T47D (cell line): ENCODE data around the gene RPS6KA4.
"Not testable (repeated sequence)": the region's sequence is repeated elsewhere in the genome, so short reads cannot be mapped to it uniquely, and the experiment has no call there.

ENCODE experiments used
- DNase-seq, 2 experiments: peaks; one replicate each; pipeline versions ENCODE4 v3.0.0 to v3.0.0-alpha.2; 2011 to 2012; ENCODE audit warnings: low read depth in 1 of 2, low spot score in 1 of 2
- JUND ChIP-seq: IDR thresholded peaks from 2 replicates; pipeline ENCODE4 v1.6.1; 2012; ENCODE audit warnings: low read depth
- in situ Hi-C: cut with HindIII; loops from 2 replicates; pipeline ENCODE4 v1.10.0; 2016; ENCODE audit warnings: low sequenced_read_pairs, low pct_unique_long_range_greater_than_20kb

Gene RPS6KA4

DNA sequence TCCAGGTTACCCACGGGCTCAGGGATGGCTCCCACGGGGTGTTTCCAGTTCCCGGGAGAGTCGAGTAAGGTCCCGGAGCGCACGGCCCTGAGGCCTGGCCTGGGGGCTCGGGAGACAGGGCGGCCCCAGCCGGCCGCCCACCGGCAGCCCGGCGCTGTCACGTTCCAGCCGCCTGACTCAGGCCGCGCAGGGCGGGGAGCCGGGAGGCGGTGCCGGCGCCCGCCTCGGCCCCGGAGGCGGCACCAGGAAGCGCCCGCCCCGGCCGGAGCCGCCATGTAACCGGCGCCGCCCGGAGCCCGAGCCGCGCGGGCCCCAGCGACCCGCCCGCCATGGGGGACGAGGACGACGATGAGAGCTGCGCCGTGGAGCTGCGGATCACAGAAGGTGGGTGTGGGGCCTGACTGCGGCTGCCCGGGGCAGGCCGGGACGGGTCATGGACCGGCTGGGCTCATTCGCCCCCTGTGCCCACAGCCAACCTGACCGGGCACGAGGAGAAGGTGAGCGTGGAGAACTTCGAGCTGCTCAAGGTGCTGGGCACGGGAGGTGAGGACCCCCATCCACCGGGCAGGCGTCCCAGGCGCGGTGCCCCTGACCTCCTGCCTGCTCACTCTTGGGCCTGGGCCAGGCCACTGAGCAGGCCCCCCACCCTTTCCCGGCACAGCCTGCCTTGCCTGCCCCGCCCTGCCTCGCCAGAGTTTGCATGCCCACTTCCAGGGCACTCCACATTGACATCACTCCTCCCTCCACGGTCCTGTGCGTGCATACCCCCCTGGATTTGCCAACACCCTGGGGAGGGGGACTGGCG, at the start of gene RPS6KA4:
RPS6KA4 (plus strand) TSS at position 256 of the 805 bp plus-strand sequence; CDS start at position 330, 74 bp downstream.
- no peak for TF ChIP-seq JUND
- peak; percentile 73 to 96 for DNase-seq
- in situ Hi-C loops, result no loop called here

- DNase-seq, result no peak
- TF ChIP-seq JUND, result no peak
- in situ Hi-C loops, result no loop called here
Observed at GRCh38 chr11:64312947-64313346, 46.0 kb upstream of the RPS6KA4 start.

GRCh38 chr11:64313491-64314145, 45.3 kb upstream of the RPS6KA4 start:
- no peak for DNase-seq
- TF ChIP-seq JUND, result no peak
- in situ Hi-C loops, result no loop called here

DNA sequence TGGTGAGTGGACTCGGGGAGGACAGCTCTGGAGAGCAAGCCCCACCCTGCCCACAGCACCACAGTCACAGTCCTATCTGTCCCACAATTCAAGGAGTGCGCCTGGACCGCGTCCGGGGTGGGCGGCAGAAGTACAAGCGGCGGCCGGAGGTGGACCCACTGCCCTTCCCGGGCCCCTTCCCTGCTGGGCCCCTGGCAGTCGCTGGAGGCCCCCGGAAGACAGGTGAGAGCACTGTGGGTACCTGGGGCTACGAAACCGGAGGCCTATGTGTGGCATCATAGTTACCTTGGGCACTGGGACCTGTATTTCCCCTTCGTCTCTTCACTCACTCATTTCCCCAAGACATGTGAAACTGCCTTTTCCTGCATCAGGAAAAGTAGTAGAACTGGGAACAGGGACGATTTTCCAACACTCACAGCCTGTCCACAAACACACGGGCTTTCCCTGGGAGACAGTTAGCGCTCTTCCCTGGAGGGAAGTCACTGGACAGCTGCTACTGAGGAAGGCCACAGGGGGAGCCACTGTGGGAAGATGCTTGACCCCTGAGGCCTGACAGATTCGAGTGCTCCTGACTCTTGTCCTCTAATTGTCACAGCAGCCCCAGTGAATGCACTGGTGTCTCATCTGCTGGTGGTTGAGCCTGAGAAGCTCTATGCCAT, 44.7 kb upstream of the RPS6KA4 start:
- in situ Hi-C loops, result no loop called here
- TF ChIP-seq JUND, result no peak

DNA sequence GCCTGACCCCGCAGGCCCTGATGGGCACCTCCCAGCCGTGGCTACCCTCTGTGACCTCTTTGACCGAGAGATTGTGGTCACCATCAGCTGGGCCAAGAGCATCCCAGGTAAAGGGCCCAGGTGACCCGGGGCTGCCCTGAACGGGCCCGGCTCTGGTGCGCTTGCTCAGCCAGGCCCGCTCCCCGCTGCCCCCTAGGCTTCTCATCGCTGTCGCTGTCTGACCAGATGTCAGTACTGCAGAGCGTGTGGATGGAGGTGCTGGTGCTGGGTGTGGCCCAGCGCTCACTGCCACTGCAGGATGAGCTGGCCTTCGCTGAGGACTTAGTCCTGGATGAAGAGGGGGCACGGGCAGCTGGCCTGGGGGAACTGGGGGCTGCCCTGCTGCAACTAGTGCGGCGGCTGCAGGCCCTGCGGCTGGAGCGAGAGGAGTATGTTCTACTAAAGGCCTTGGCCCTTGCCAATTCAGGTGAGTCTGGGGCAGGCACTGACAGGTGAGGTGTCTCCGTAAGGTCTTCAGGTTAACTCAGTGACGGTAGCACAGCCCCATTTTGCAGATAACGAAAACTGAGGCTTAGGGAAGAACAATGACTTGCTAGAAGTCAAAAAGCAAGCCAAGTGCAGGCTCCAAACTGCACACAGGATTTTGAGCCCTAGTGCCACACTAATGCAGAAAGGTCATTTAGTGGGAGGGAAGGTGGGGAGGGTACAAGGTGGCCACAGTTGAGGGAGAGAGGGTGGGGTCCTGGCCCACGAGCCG, 44.0 kb upstream of the RPS6KA4 start:
- DNase-seq, result no peak
- TF ChIP-seq JUND, result no peak
- in situ Hi-C loops, result no loop called here

More for the DNA sequence above, 44.7 kb upstream of the RPS6KA4 start:
- DNase-seq, result peak in 1 of 2 experiments; percentile 49

DNA sequence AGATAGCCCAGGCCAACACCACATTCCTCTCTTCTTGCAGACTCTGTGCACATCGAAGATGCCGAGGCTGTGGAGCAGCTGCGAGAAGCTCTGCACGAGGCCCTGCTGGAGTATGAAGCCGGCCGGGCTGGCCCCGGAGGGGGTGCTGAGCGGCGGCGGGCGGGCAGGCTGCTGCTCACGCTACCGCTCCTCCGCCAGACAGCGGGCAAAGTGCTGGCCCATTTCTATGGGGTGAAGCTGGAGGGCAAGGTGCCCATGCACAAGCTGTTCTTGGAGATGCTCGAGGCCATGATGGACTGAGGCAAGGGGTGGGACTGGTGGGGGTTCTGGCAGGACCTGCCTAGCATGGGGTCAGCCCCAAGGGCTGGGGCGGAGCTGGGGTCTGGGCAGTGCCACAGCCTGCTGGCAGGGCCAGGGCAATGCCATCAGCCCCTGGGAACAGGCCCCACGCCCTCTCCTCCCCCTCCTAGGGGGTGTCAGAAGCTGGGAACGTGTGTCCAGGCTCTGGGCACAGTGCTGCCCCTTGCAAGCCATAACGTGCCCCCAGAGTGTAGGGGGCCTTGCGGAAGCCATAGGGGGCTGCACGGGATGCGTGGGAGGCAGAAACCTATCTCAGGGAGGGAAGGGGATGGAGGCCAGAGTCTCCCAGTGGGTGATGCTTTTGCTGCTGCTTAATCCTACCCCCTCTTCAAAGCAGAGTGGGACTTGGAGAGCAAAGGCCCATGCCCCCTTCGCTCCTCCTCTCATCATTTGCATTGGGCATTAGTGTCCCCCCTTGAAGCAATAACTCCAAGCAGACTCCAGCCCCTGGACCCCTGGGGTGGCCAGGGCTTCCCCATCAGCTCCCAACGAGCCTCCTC, 43.1 kb upstream of the RPS6KA4 start:
- in situ Hi-C loops, DNase-seq: not testable (repeated sequence)

DNA sequence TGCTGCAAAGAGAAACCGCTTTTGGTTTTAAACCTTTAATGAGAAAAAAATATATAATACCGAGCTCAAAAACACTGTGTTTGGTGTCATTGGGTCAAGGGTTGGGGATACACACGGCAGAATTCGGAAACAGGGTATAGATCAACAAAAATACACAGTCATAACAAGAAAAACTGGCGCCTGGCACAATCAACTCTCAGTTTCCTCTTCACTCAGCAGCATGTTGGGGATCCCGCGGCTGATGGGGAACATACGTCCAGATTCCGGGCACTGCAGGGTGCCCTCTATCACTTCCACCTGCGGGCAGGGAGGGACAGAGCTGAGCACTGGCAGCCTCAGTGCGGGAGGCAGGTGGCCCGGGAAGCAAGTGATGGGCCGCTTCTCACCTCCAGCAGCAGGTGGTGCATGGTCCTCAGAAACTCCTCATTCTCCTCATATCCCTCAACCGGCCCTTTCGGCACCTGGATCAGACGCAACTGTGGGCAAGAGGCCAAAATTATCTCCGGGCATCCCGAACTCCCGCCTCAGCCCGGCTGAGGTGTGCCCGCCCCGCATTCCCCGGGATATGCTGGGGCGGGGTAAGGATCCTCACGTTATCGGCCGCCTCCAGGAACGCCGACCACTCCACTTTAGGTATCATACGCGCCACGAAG, 42.2 kb upstream of the RPS6KA4 start:
- peak in 1 of 2 experiments; percentile 82 for DNase-seq
- TF ChIP-seq JUND, result no peak
- in situ Hi-C loops, result no loop called here

DNA sequence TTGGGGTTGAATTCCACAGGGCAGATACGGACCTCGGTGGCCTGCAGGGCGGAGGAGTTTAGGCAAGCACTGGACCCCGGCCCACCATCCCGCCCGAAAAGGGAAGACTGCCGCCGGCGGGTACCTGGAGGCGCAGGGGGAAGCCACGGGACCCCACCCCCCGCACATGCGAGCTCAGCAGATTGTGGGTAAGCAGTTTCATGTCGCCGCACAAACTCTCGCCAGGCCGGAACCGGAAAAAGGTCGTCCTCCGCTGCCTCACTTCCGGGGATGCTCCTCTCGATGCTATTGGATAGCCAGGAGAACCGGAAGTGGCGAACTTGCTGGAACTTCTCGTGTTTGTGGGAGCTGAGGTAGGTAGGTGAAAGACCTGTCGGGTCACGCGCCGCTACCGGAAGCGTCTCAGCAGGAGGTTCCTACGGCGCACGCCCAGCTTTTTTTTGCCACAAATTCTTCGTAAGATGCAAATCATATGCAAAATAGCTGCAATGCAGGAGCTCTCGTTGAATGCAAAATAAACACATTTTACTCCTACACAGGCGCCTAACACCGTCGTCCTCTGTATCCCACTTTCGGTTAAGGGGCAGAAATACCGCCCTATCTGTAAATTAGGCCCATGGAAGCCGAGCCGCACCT, 41.5 kb upstream of the RPS6KA4 start, which contains the start of gene TRMT112:
TRMT112 (minus strand) TSS at position 235 of the 636 bp plus-strand sequence; CDS start at position 202, 33 bp downstream.
- peak; percentile 94 to 100 for DNase-seq
- in situ Hi-C loops, result no loop called here
- no peak for TF ChIP-seq JUND

GRCh38 chr11:64317961-64318765, 40.8 kb upstream of the RPS6KA4 start, which contains the start of gene PRDX5:
Gene PRDX5 (plus strand): TSS chr11:64318121. CDS start chr11:64318216, 95 bp downstream.
- in situ Hi-C loops, result no loop called here
- peak; percentile 96 to 99 for DNase-seq
- no peak for TF ChIP-seq JUND
